Adipocyte (in vitro differentiated cells): ENCODE data around the gene RNF126.

Experiments
- DNase-seq: peaks from one replicate; pipeline ENCODE4 v3.0.0-alpha.2; 2015; ENCODE audit warnings: low read depth
- H3K27me3 ChIP-seq: replicated peaks from 2 replicates; pipeline ENCODE4 v1.7.0; 2013; ENCODE audit warnings: mild to moderate bottlenecking, low read length, moderate library complexity; ENCODE audit not compliant: control insufficient read depth, insufficient read depth
- H3K36me3 ChIP-seq: 2 replicates; pipeline ENCODE4 v1.7.0; 2013; ENCODE audit warnings: low read length, mild to moderate bottlenecking, moderate library complexity; ENCODE audit not compliant: control insufficient read depth, insufficient read depth, severe bottlenecking
- H3K4me1 ChIP-seq: 2 replicates; pipeline ENCODE4 v1.7.0; 2013; ENCODE audit warnings: mild to moderate bottlenecking, low read length, moderate library complexity; ENCODE audit not compliant: control insufficient read depth, insufficient read depth
- H3K4me3 ChIP-seq: 2 replicates; pipeline ENCODE4 v1.7.0; 2013; ENCODE audit warnings: mild to moderate bottlenecking, low read length, moderate library complexity
- H3K9ac ChIP-seq: 2 replicates; pipeline ENCODE4 v1.7.0; 2013; ENCODE audit warnings: mild to moderate bottlenecking, low read length, moderate library complexity
- H3K9me3 ChIP-seq: 2 replicates; pipeline ENCODE4 v1.7.0; 2013; ENCODE audit warnings: mild to moderate bottlenecking, low read length, moderate library complexity; ENCODE audit not compliant: control insufficient read depth

RNF126 gene

GRCh38 chr19:682678-683320, 19.8 kb upstream of the RNF126 start:
- DNase-seq = no peak
- Histone ChIP-seq H3K4me3 (no peak overlapping the region), H3K9me3 (no peaks in the 10 kb centered on the region), H3K36me3 (peaks cover 9% of the 10 kb centered on the region), H3K27me3 (no peaks in the 10 kb centered on the region), H3K4me1 (peaks cover 19% of the 10 kb centered on the region), H3K9ac (no peak overlapping the region)

GRCh38 chr19:681029-682019, 18.3 kb upstream of the RNF126 start:
- no peak overlapping the region for H3K4me3 ChIP-seq
- peaks cover 21% of the 10 kb centered on the region for H3K4me1 ChIP-seq
- no peaks in the 10 kb centered on the region for H3K9me3 ChIP-seq
- H3K9ac ChIP-seq = no peak overlapping the region
- H3K27me3 ChIP-seq = no peaks in the 10 kb centered on the region
- no peak for DNase-seq
- H3K36me3 ChIP-seq = peaks cover 9% of the 10 kb centered on the region

GRCh38 chr19:680287-681028, 17.4 kb upstream of the RNF126 start:
- H3K4me1 ChIP-seq = peaks cover 26% of the 10 kb centered on the region
- H3K9me3 ChIP-seq = no peaks in the 10 kb centered on the region
- DNase-seq = peak; percentile 99
- H3K9ac ChIP-seq = peak overlapping the region; percentile 90
- no peaks in the 10 kb centered on the region for H3K27me3 ChIP-seq
- H3K36me3 ChIP-seq = peaks cover 9% of the 10 kb centered on the region
- peak overlapping the region; percentile 74 for H3K4me3 ChIP-seq

- peak; percentile 87 for DNase-seq
- H3K9me3 ChIP-seq = no peaks in the 10 kb centered on the region
- H3K36me3 ChIP-seq = peaks cover 9% of the 10 kb centered on the region
- peak overlapping the region; percentile 90 for H3K9ac ChIP-seq
- H3K4me1 ChIP-seq = peaks cover 33% of the 10 kb centered on the region
- H3K4me3 ChIP-seq = peak overlapping the region; percentile 72
- H3K27me3 ChIP-seq = no peaks in the 10 kb centered on the region
Measured at GRCh38 chr19:679418-680286, 16.6 kb upstream of the RNF126 start.

GRCh38 chr19:678791-679388, 15.9 kb upstream of the RNF126 start:
- peaks cover 33% of the 10 kb centered on the region for H3K4me1 ChIP-seq
- DNase-seq = no peak
- H3K27me3 ChIP-seq = no peaks in the 10 kb centered on the region
- peaks cover 9% of the 10 kb centered on the region for H3K36me3 ChIP-seq
- H3K9ac ChIP-seq = peak overlapping the region; percentile 90
- H3K4me3 ChIP-seq = peak overlapping the region; percentile 72
- H3K9me3 ChIP-seq = no peaks in the 10 kb centered on the region

GRCh38 chr19:677601-678436, 14.8 kb upstream of the RNF126 start:
- H3K36me3 ChIP-seq = peaks cover 9% of the 10 kb centered on the region
- peak; percentile 27 for DNase-seq
- H3K9me3 ChIP-seq = no peaks in the 10 kb centered on the region
- H3K9ac ChIP-seq = peak overlapping the region; percentile 99
- peak overlapping the region; percentile 72 for H3K4me3 ChIP-seq
- H3K27me3 ChIP-seq = no peaks in the 10 kb centered on the region
- peaks cover 38% of the 10 kb centered on the region for H3K4me1 ChIP-seq

- H3K27me3 ChIP-seq = no peaks in the 10 kb centered on the region
- H3K4me3 ChIP-seq = peak overlapping the region; percentile 96
- no peaks in the 10 kb centered on the region for H3K9me3 ChIP-seq
- peaks cover 9% of the 10 kb centered on the region for H3K36me3 ChIP-seq
- peak; percentile 93 for DNase-seq
- peaks cover 44% of the 10 kb centered on the region for H3K4me1 ChIP-seq
- H3K9ac ChIP-seq = peak overlapping the region; percentile 99
Measured at GRCh38 chr19:677201-677600, 14.2 kb upstream of the RNF126 start.

- H3K4me3 ChIP-seq = peak within 1 kb of the TSS; percentile 96
- peak; percentile 70 for DNase-seq
- peaks cover 47% of the 10 kb centered on the region for H3K4me1 ChIP-seq
- H3K9me3 ChIP-seq = no peaks in the 10 kb centered on the region
- H3K9ac ChIP-seq = peak within 1 kb of the TSS; percentile 99
- H3K36me3 ChIP-seq = peaks cover 4% of the 10 kb centered on the region
- no peaks in the 10 kb centered on the region for H3K27me3 ChIP-seq
Measured at GRCh38 chr19:676339-677105, 13.5 kb upstream of the RNF126 start, which contains the start of gene FSTL3. TSS of gene FSTL3 (plus strand) at chr19:676392. CDS start at chr19:676424, 32 bp downstream.

- DNase-seq = no peak
- H3K4me1 ChIP-seq = peaks cover 47% of the 10 kb centered on the region
- no peaks in the 10 kb centered on the region for H3K36me3 ChIP-seq
- peak overlapping the region; percentile 96 for H3K4me3 ChIP-seq
- peak overlapping the region; percentile 87 for H3K9ac ChIP-seq
- H3K27me3 ChIP-seq = no peaks in the 10 kb centered on the region
- H3K9me3 ChIP-seq = no peaks in the 10 kb centered on the region
Measured at GRCh38 chr19:676007-676338, 13.0 kb upstream of the RNF126 start.
